Activated B cell treated with CpG ODN at 0.5 μM for 24 hours (primary cell): Measurements from ENCODE around the gene TREML4. TPM values are rescaled to one million over a fixed set of nuclear protein-coding genes. Genes with fewer than 3 reads are reported as not detected.

Experiments
- ATAC-seq: fragments of 200-7000 bp; cut with Tn5 transposase; one replicate; pipeline ENCODE4 v1.10.0; 2021; ENCODE audit warnings: low read depth, mild to moderate bottlenecking, moderate library complexity
- CTCF ChIA-PET: fragments of 350-600 bp; sonication (Branson Sonifier 250); formaldehyde crosslinking; loops from one replicate; lab custom pipeline; 2021; ENCODE audit warnings: antibody characterized with exemption; lab: Charles Lee
- POLR2A ChIA-PET: fragments of 350-600 bp; sonication (Branson Sonifier 250); formaldehyde crosslinking; loops from one replicate; lab custom pipeline; 2021; ENCODE audit warnings: antibody characterized with exemption; lab: Charles Lee
- DNase-seq: peaks from one replicate; pipeline ENCODE4 v3.0.0; 2022
- H3K27ac Mint-ChIP-seq: one replicate; pipeline ENCODE4 v1.8.0; 2020; ENCODE audit warnings: mixed read lengths
- H3K27me3 Mint-ChIP-seq: one replicate; pipeline ENCODE4 v1.8.0; 2021; ENCODE audit warnings: mixed read lengths
- H3K36me3 Mint-ChIP-seq: one replicate; pipeline ENCODE4 v1.8.0; 2021; ENCODE audit warnings: low read depth, mixed read lengths
- H3K4me1 Mint-ChIP-seq: one replicate; pipeline ENCODE4 v1.8.0; 2021; ENCODE audit warnings: mixed read lengths
- H3K4me3 Mint-ChIP-seq: one replicate; pipeline ENCODE4 v1.8.0; 2020; ENCODE audit warnings: mild to moderate bottlenecking, mixed read lengths
- H3K9me3 Mint-ChIP-seq: one replicate; pipeline ENCODE4 v1.8.0; 2020; ENCODE audit warnings: mixed read lengths
- CTCF ChIP-seq: fragments of 200-600 bp; IDR thresholded peaks from one replicate; pipeline ENCODE4 v1.8.0; 2022; ENCODE audit warnings: antibody characterized with exemption, mild to moderate bottlenecking
- intact Hi-C: fragments of 100-400 bp; cut with micrococcal nuclease; formaldehyde crosslinking; loops from one replicate; pipeline ENCODE4 v1.15.1; 2024
- total RNA-seq: library from RNA; stranded (reverse); gene quantifications from 2 replicates; pipeline ENCODE4 v1.2.3, GENCODE V29; 2022

Gene TREML4
- total RNA-seq, 1 donor from 2014 or later: not detected

GRCh38 chr6:41247882-41248705, 19.9 kb downstream of the TREML4 start:
- POLR2A ChIA-PET: no interaction called here
- H3K4me1 Mint-ChIP-seq: no peaks in the 10 kb centered on the region
- no peak overlapping the region for H3K27ac Mint-ChIP-seq
- H3K4me3 Mint-ChIP-seq: no peak overlapping the region
- ATAC-seq: no peak
- H3K36me3 Mint-ChIP-seq: no peaks in the 10 kb centered on the region
- H3K9me3 Mint-ChIP-seq: peaks cover 3% of the 10 kb centered on the region
- no peak for DNase-seq
- no peak for TF ChIP-seq CTCF
- intact Hi-C loops: no loop called here
- CTCF ChIA-PET: no interaction called here
- peaks cover 10% of the 10 kb centered on the region for H3K27me3 Mint-ChIP-seq

DNA sequence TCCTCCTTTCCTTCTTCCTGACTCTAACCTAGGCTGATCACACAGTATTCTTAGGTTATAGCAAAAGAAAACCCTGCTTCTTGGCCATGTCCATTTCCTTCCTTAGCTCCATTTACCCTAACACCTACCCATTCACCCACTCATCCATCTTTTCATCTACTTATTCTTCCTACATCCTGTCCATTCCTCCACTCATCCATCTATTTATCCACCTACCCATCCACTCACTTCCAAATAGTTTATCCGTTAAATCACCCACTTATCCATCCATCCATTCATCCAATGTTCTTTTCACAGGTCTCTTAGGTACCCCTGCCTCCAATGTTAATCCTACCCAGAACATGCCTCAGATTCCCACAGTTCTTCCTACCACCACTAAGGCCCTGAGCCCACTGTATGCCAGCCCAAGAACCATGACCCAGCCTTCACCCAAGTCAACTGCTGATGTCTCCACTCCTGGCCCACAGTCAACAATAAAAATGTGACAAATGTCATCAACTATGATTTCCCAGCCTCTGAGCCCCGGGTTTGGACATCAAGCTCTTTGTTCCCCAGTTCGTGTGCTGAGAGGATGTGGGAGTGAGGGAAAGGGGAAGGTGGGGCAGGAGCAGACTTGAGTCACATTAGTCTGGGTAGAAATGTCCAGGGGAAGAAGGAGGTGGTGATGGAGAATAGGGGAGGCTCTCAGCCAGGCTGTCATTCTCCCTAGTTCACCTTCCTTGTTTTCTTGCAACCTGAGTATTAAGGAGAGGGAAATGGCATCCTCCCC, 24.4 kb downstream of the TREML4 start:
- ATAC-seq: no peak
- no peak for DNase-seq
- Mint-ChIP-seq H3K27me3 (peaks cover 8% of the 10 kb centered on the region), H3K27ac (no peak overlapping the region), H3K9me3 (no peaks in the 10 kb centered on the region), H3K4me3 (no peak overlapping the region), H3K4me1 (peaks cover 10% of the 10 kb centered on the region), H3K36me3 (no peaks in the 10 kb centered on the region)
- no peak for TF ChIP-seq CTCF
- POLR2A ChIA-PET: no interaction called here
- CTCF ChIA-PET: no interaction called here
- intact Hi-C loops: no loop called here

GRCh38 chr6:41255110-41255509, 27.0 kb downstream of the TREML4 start:
- Mint-ChIP-seq H3K36me3 (peaks cover 2% of the 10 kb centered on the region), H3K27me3 (peaks cover 11% of the 10 kb centered on the region), H3K4me1 (peaks cover 12% of the 10 kb centered on the region), H3K9me3 (peaks cover 12% of the 10 kb centered on the region), H3K4me3 (no peak overlapping the region), H3K27ac (no peak overlapping the region)
- ChIA-PET CTCF (no interaction called here), POLR2A (no interaction called here)
- no peak for DNase-seq
- ATAC-seq: no peak
- intact Hi-C loops: no loop called here
- TF ChIP-seq CTCF: no peak

GRCh38 chr6:41255638-41256246, 27.6 kb downstream of the TREML4 start:
- H3K4me3 Mint-ChIP-seq: no peak overlapping the region
- ChIA-PET CTCF (interaction anchor here (1.0 kb wide), 1 partner anchor 51 kb away, joined by 3 read pairs; no protein-coding TSS in a partner anchor), POLR2A (no interaction called here)
- TF ChIP-seq CTCF: no peak
- ATAC-seq: no peak
- peaks cover 15% of the 10 kb centered on the region for H3K9me3 Mint-ChIP-seq
- H3K27ac Mint-ChIP-seq: no peak overlapping the region
- intact Hi-C loops: no loop called here
- H3K36me3 Mint-ChIP-seq: peaks cover 2% of the 10 kb centered on the region
- peaks cover 11% of the 10 kb centered on the region for H3K27me3 Mint-ChIP-seq
- peaks cover 12% of the 10 kb centered on the region for H3K4me1 Mint-ChIP-seq
- DNase-seq: no peak

GRCh38 chr6:41256383-41256782, 28.2 kb downstream of the TREML4 start:
- CTCF ChIA-PET: interaction anchor here (1.0 kb wide), 1 partner anchor 50 kb away, joined by 3 read pairs; no protein-coding TSS in a partner anchor
- Mint-ChIP-seq H3K27ac (no peak overlapping the region), H3K4me1 (peaks cover 12% of the 10 kb centered on the region), H3K4me3 (no peak overlapping the region), H3K9me3 (peaks cover 18% of the 10 kb centered on the region), H3K27me3 (peaks cover 11% of the 10 kb centered on the region), H3K36me3 (peaks cover 2% of the 10 kb centered on the region)
- intact Hi-C loops: no loop called here
- ATAC-seq (no peak), DNase-seq (no peak)
- no peak for TF ChIP-seq CTCF
- POLR2A ChIA-PET: no interaction called here
